Measurements from ENCODE around the gene GUCY1A1.

DNA sequence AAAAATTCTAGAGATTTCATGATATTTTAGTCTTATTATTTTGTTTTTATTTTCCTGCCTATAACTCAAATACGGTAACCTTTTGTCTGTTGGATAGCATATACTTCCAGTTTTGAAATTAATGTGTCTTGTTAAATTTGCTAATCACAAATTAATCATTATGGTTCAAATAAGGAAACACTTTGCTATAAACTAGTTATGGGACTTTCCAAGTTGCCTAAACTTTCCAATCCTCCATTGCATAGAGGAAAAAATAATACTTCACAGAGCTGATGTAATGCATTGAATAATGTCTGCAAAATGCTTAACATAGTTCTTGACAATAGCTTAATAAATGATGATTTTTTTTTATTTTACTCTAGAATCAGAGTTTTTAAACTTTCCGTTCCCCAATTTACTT lies 96.9 kb downstream of the GUCY1A1 start:
- no peak for TF ChIP-seq EZH2 (IDR thresholded peaks at IDR 0.05; ENCODE audit: low read depth)
- TF ChIP-seq, protein P1, sequence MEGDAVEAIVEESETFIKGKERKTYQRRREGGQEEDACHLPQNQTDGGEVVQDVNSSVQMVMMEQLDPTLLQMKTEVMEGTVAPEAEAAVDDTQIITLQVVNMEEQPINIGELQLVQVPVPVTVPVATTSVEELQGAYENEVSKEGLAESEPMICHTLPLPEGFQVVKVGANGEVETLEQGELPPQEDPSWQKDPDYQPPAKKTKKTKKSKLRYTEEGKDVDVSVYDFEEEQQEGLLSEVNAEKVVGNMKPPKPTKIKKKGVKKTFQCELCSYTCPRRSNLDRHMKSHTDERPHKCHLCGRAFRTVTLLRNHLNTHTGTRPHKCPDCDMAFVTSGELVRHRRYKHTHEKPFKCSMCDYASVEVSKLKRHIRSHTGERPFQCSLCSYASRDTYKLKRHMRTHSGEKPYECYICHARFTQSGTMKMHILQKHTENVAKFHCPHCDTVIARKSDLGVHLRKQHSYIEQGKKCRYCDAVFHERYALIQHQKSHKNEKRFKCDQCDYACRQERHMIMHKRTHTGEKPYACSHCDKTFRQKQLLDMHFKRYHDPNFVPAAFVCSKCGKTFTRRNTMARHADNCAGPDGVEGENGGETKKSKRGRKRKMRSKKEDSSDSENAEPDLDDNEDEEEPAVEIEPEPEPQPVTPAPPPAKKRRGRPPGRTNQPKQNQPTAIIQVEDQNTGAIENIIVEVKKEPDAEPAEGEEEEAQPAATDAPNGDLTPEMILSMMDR (conservative IDR thresholded peaks at IDR 0.05): no peak
